ENCODE results near the gene GLIPR1L1.

The GLIPR1L1 gene, protein sequence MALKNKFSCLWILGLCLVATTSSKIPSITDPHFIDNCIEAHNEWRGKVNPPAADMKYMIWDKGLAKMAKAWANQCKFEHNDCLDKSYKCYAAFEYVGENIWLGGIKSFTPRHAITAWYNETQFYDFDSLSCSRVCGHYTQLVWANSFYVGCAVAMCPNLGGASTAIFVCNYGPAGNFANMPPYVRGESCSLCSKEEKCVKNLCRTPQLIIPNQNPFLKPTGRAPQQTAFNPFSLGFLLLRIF

DNA sequence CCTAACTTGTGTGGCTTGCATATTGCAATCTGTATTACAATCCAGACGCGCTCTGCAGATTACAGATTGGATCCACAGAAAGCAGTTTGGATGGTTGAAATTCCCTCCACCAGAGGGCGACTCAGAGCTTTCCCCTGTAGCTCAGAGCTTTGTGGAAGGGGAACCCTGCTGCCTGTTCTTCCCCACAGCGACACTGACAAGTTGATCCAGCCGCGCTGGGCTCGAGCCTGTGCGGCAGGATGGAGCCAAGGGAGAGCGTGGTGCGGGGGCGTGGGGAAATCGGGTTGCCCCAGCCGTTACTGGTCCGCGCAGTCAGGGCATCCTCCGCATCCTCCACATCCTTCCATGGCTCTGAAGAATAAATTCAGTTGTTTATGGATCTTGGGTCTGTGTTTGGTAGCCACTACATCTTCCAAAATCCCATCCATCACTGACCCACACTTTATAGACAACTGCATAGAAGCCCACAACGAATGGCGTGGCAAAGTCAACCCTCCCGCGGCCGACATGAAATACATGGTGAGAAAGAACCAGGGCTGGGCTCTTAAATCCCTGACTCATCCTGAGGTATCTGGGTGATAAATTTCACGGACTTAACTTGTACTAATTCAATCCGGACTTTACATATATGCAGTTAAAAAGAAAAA, at the start of gene GLIPR1L1:
TSS of gene GLIPR1L1 (plus strand) at position 287 of the 647 bp plus-strand sequence. CDS start at position 346, 59 bp downstream.
- TF ChIP-seq, protein P1, sequence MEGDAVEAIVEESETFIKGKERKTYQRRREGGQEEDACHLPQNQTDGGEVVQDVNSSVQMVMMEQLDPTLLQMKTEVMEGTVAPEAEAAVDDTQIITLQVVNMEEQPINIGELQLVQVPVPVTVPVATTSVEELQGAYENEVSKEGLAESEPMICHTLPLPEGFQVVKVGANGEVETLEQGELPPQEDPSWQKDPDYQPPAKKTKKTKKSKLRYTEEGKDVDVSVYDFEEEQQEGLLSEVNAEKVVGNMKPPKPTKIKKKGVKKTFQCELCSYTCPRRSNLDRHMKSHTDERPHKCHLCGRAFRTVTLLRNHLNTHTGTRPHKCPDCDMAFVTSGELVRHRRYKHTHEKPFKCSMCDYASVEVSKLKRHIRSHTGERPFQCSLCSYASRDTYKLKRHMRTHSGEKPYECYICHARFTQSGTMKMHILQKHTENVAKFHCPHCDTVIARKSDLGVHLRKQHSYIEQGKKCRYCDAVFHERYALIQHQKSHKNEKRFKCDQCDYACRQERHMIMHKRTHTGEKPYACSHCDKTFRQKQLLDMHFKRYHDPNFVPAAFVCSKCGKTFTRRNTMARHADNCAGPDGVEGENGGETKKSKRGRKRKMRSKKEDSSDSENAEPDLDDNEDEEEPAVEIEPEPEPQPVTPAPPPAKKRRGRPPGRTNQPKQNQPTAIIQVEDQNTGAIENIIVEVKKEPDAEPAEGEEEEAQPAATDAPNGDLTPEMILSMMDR (conservative IDR thresholded peaks at IDR 0.05; ENCODE audit: low read depth, low read length): peak; percentile 96
- Histone ChIP-seq H4K20me1 (ENCODE audit: insufficient read depth) (no peaks in the 10 kb centered on the region), H3K27me3 (ENCODE audit: insufficient read depth, low read depth) (no peaks in the 10 kb centered on the region), H3K27ac (peak within 1 kb of the TSS; percentile 21; the same call in 1 of the 2 replicates), H2AFZ (ENCODE audit: low read depth) (peak within 1 kb of the TSS; percentile 86), H3K9ac (peak within 1 kb of the TSS; percentile 34; the same call in 1 of the 2 replicates), H3K36me3 (ENCODE audit: insufficient read depth) (no peaks in the 10 kb centered on the region), H3K4me2 (peak within 1 kb of the TSS; percentile 62), H3K4me3 (IDR thresholded peaks at IDR 0.05; ENCODE audit: insufficient read depth, low read depth, low read length) (no peak within 1 kb of the TSS), H3K4me1 (ENCODE audit: low read depth, poor library complexity, severe bottlenecking) (peaks cover 46% of the 10 kb centered on the region), H3K79me2 (ENCODE audit: insufficient read depth, low read depth) (no peaks in the 10 kb centered on the region)

DNA sequence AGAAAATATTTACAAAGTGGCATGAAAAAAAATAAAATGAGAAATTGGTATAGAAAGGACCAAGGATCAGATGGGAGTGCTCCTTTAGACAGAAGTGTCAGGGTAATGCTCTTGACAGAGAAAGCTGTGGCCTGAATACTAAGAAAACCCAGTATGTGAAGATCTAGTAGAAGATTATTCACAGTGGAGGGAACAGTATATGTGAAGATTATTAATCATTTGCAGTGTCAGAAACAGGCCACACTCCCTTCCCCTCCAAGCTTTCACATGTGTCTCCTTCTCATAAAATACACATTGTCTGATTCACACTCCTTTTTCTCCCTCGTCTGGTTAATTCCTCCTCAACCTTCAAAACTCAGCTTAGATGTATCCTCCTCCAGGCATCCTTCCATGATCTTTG, 45.6 kb upstream of the GLIPR1L1 start:
- Histone ChIP-seq H3K4me1 (ENCODE audit: low read depth, poor library complexity, severe bottlenecking) (no peaks in the 10 kb centered on the region), H3K9ac (no peak overlapping the region), H4K20me1 (ENCODE audit: insufficient read depth) (no peaks in the 10 kb centered on the region), H3K36me3 (ENCODE audit: insufficient read depth) (no peaks in the 10 kb centered on the region), H3K27ac (no peak overlapping the region), H3K79me2 (ENCODE audit: insufficient read depth, low read depth) (no peaks in the 10 kb centered on the region), H2AFZ (ENCODE audit: low read depth) (no peak overlapping the region), H3K4me3 (IDR thresholded peaks at IDR 0.05; ENCODE audit: insufficient read depth, low read depth, low read length) (no peak overlapping the region), H3K27me3 (ENCODE audit: insufficient read depth, low read depth) (no peaks in the 10 kb centered on the region), H3K4me2 (no peak overlapping the region)
- TF ChIP-seq, protein P1 (conservative IDR thresholded peaks at IDR 0.05; ENCODE audit: low read depth, low read length): no peak

DNA sequence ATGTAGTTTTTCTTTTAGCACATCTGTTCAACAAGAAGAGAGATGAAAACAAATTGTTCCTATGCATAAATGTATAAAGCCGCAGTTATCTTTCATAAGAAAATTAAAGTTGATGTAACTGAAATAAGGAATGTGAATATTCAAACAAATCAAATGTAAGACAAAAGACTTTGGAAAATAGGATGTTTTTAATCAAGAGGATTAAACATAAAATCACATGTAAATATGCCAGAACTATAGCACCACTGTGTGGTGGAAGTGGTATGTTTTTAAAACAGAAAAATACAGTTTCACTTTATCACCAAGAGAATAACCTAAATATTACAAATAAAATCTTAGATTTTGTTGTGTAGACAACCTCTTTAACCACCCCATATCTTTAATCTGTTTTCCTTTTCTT, 44.7 kb upstream of the GLIPR1L1 start:
- Histone ChIP-seq H3K4me3 (IDR thresholded peaks at IDR 0.05; ENCODE audit: insufficient read depth, low read depth, low read length) (no peak overlapping the region), H3K4me2 (no peak overlapping the region), H3K4me1 (ENCODE audit: low read depth, poor library complexity, severe bottlenecking) (no peaks in the 10 kb centered on the region), H3K27me3 (ENCODE audit: insufficient read depth, low read depth) (no peaks in the 10 kb centered on the region), H3K27ac (no peak overlapping the region), H3K9ac (no peak overlapping the region), H4K20me1 (ENCODE audit: insufficient read depth) (no peaks in the 10 kb centered on the region), H2AFZ (ENCODE audit: low read depth) (no peak overlapping the region), H3K79me2 (ENCODE audit: insufficient read depth, low read depth) (no peaks in the 10 kb centered on the region), H3K36me3 (ENCODE audit: insufficient read depth) (no peaks in the 10 kb centered on the region)
- TF ChIP-seq, protein P1 (conservative IDR thresholded peaks at IDR 0.05; ENCODE audit: low read depth, low read length): peak; percentile 49; the same call in 1 of the 2 replicates

DNA sequence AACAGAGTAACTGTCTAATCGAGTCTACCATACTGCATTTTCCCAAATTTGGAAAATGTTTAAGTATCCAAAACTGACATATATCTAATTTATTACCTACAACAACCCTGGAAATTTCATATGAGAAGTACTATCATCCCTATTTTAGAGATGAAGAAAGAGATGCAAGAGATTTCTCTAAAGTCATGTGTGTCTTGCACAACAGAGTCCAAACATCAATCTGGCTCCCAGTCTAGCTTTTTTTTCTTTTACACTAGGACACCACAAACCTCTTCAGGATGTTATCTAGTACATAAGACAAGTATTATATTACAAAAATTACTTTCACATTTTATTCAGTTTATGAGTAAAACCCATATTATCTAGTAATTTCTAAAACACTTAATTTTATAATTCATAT, 43.5 kb upstream of the GLIPR1L1 start:
- H4K20me1 ChIP-seq (ENCODE audit: insufficient read depth): no peaks in the 10 kb centered on the region
- H3K4me1 ChIP-seq (ENCODE audit: low read depth, poor library complexity, severe bottlenecking): no peaks in the 10 kb centered on the region
- no peak overlapping the region for H3K27ac ChIP-seq
- no peak overlapping the region for H3K4me2 ChIP-seq
- no peak overlapping the region for H3K9ac ChIP-seq
- no peak overlapping the region for H2AFZ ChIP-seq (ENCODE audit: low read depth)
- TF ChIP-seq, protein P1 (conservative IDR thresholded peaks at IDR 0.05; ENCODE audit: low read depth, low read length): no peak
- no peak overlapping the region for H3K4me3 ChIP-seq (IDR thresholded peaks at IDR 0.05; ENCODE audit: insufficient read depth, low read depth, low read length)
- H3K27me3 ChIP-seq (ENCODE audit: insufficient read depth, low read depth): no peaks in the 10 kb centered on the region
- H3K36me3 ChIP-seq (ENCODE audit: insufficient read depth): no peaks in the 10 kb centered on the region
- H3K79me2 ChIP-seq (ENCODE audit: insufficient read depth, low read depth): no peaks in the 10 kb centered on the region

Measured in KMS-11 (cell line).